Stimulated activated CD4-positive, alpha-beta T cell treated with anti-CD3 and anti-CD28 coated beads, Interleukin-12 subunit alpha, Interleukin-12 subunit beta, amount 100 ng/mL, for 48 hours (primary cell): Measurements from ENCODE around the gene IFRD2.

ENCODE experiments used
- DNase-seq, 3 donors: peaks; one replicate each; pipeline ENCODE4 v3.0.0-alpha.2; 2020; ENCODE audit warnings: low read depth in 2 of 3, low spot score in 1 of 3

IFRD2 gene, protein sequence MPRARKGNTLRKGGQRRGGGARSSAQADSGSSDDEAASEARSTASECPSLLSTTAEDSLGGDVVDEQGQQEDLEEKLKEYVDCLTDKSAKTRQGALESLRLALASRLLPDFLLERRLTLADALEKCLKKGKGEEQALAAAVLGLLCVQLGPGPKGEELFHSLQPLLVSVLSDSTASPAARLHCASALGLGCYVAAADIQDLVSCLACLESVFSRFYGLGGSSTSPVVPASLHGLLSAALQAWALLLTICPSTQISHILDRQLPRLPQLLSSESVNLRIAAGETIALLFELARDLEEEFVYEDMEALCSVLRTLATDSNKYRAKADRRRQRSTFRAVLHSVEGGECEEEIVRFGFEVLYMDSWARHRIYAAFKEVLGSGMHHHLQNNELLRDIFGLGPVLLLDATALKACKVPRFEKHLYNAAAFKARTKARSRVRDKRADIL

GRCh38 chr3:50292159-50293078 is at the start of gene IFRD2:
IFRD2 (minus strand) TSS chr3:50292429; CDS start chr3:50292274, 155 bp downstream.
- peak; percentile 87 to 93 (median 92) for DNase-seq

DNA sequence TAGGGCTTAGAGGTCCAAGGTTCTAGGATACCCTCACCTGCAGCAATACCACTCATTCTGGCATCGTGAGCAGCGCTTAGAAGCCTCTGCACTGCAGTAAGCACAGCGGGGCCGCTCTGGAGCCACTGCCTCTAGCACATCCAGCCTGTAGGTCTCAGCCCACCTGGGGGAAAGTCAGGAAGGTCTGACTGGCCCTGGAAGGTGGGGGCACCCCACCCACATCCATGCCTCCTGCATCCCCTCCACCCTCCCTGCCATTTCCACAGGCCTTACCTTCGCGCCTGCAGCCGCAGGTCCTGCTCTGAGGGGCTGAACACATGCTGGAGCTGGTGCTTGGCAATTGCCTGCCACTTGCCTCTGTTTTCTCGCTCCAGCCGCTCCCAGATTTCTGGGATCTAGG is 49.3 kb upstream of the IFRD2 start:
- DNase-seq: no peak

GRCh38 chr3:50340448-50341329 is 48.5 kb upstream of the IFRD2 start, which contains the start of gene RASSF1:
RASSF1 (minus strand) TSS chr3:50340836; CDS start chr3:50340805, 31 bp downstream.
- DNase-seq: peak; percentile 53 to 74 (median 57)

- DNase-seq: no peak
These were observed 47.9 kb upstream of the IFRD2 start for GRCh38 chr3:50340147-50340447.

GRCh38 chr3:50339485-50340146 is 47.4 kb upstream of the IFRD2 start:
- no peak for DNase-seq

DNA sequence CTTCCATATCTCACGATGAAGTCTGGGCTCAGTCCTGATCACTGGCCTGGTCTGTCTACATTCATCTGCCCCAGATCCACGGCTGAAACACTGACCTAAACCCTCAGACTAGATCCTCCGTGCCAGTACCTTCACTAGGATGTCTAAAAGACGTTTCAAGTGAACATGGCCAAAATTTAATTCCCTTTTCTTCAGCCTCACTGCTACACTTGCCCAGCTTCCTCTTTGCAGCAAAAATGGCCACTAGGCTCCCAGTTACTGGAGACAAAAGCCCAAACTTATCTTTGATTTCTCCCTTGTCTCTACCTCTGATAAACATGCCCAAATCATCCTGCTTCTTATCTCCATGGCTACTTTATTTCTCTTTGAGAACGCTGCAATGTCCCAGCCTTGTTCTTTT is 46.7 kb upstream of the IFRD2 start:
- DNase-seq: no peak

- peak; percentile 94 to 97 (median 95) for DNase-seq
These were observed 45.1 kb upstream of the IFRD2 start for GRCh38 chr3:50337175-50337861.

GRCh38 chr3:50336452-50337174 is 44.4 kb upstream of the IFRD2 start:
- DNase-seq: peak in 1 of 3 donors; percentile 44

- no peak for DNase-seq
These were observed 42.3 kb upstream of the IFRD2 start for GRCh38 chr3:50334339-50335075.

DNA sequence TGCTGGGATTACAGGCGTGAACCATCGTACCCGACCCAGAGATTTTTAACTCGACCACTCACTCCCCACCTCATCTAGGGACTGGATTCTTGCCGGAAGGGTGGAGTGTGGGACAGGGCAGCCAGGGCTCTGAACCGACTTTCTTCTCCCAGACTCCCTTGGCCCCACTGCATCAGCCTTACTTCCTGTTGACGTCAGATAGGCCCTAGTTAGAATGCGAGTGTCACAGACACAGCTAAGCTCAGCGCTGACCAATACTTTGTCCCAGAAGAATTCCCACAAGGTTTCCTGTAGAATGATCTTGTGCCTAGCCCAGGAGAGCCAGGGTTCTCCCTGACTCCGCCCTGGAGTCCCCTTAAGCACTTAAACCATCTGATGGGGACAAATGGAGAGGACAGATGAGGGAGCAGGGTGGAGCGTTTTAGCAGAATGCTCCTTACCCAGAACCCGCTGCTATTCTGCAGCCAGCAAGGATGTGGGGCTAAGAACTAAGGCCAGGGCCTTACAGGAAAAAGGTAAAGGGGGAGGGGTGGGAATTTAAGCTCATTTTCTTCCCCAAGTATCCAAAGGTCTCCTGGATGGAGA is 41.6 kb upstream of the IFRD2 start:
- DNase-seq: no peak

- no peak for DNase-seq
These were observed 39.2 kb upstream of the IFRD2 start for GRCh38 chr3:50331364-50331907.

- DNase-seq: no peak
These were observed 38.1 kb upstream of the IFRD2 start for GRCh38 chr3:50330330-50330729.

GRCh38 chr3:50327943-50328691 is 35.9 kb upstream of the IFRD2 start, which contains the start of gene TUSC2:
TUSC2 (minus strand) TSS chr3:50328223; CDS start chr3:50328099, 124 bp downstream.
- peak; percentile 91 to 96 (median 92) for DNase-seq

DNA sequence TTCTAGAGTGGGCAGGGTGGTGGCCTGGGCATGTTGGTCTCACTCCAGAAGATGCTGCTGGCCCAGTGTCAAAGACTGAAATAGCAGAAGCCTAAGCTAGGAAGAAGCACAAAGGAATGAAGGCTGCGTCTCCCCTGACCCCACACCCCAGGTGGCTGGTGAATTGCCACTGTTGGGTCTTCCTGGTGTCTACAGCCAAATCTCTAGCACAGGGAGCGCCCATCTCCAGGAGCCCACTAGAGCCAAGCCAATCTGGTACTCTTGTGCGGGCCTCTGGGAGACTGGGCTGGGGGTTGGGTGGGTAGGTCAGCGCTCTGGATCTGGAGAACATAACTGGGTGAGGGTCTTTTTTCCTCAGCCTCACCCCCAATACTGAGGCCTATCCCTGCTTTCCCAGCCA is 34.9 kb upstream of the IFRD2 start:
- DNase-seq: no peak

DNA sequence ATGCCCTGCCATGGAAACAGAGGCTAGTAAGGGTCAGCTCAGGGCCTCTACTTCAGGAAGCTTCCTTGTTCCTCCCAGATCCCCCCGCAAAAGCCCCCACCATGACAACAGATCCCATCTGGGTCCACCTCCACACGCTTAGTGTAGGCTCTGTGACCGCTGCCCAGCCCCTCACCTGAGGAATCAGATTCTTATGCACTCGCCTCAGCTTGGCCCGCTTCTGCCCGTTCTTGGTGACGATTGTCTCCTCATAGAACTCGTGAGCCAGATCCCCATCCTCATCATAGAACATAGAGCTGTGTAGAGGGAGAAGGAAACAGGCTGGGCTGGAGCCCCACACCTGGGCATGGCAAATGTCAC is 33.9 kb upstream of the IFRD2 start:
- no peak for DNase-seq

DNA sequence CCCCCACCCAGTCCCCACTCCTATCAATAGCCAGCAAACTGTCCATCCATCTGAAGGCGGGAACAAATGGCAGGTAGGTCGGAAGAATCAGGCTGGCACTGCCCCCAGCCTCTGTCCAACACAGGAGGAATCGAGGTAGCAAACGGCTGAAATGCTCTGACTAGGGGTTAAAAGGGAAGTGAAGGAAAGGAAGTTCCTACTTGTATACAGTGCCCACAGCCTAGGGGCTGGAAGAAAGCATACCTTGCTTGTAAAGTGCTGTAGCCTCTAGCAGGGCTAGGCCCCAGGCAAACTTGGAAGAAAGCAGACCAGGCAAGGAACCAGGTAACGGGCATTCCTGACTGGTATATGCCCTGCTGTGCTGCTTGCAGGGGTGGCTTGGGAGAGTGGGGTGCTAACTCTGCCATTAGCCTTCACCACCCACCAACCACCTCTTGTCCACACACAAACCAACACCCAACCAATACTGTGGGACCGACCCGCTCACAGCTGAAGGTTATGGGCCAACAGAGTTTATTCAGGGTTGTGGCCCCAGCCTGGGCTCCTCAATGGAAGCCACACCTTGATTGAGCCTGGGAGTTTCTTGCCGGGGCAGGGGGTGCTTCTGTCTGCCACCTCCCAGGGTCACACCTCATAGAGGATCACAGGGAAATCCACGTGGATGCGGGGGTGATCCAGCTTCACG is 33.4 kb upstream of the IFRD2 start:
- no peak for DNase-seq

DNA sequence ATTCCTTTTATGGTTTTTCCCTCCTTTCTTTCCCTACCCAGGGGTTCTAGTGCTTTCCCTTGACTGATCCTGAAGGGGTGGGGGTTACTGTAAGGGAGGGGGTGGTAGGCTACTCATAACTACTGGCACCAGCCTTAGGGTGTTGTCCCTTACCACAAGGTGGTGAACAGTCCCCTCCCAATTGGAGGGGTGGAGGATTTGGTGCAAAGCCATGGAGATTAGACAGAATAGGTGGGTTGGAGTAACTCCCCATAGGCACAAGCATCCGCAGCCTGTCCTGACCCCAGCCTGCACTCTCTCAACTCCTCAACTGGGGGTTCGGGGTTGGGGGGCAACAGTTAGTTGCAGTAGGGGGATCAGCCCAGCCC is 32.9 kb upstream of the IFRD2 start:
- DNase-seq: no peak
